ENCODE data around the gene CNTN3.

DNA sequence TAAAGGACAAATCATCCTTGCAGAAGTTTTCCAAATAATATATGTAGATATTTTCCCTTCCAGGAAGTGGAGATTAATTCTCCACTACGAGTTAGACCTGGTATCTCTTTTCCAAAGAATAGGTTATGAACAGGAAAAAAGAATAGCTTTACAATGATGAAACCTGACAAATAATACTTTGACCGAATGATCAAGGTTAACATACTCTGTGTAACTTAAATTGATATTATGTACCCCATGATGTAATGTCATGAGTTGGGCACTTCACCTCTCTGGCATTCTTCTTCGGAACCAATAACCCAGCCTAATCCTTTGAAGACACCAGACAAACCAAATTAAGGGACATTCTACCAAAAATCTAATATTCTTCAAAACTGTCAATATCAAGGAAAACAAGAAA is 48.7 kb upstream of the CNTN3 start:
- TF ChIP-seq, protein P1, sequence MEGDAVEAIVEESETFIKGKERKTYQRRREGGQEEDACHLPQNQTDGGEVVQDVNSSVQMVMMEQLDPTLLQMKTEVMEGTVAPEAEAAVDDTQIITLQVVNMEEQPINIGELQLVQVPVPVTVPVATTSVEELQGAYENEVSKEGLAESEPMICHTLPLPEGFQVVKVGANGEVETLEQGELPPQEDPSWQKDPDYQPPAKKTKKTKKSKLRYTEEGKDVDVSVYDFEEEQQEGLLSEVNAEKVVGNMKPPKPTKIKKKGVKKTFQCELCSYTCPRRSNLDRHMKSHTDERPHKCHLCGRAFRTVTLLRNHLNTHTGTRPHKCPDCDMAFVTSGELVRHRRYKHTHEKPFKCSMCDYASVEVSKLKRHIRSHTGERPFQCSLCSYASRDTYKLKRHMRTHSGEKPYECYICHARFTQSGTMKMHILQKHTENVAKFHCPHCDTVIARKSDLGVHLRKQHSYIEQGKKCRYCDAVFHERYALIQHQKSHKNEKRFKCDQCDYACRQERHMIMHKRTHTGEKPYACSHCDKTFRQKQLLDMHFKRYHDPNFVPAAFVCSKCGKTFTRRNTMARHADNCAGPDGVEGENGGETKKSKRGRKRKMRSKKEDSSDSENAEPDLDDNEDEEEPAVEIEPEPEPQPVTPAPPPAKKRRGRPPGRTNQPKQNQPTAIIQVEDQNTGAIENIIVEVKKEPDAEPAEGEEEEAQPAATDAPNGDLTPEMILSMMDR (optimal IDR thresholded peaks at IDR 0.05 in 1 of 3, IDR thresholded peaks at IDR 0.05 in 1 of 3, conservative IDR thresholded peaks at IDR 0.05 in 1 of 3; ENCODE audit: extremely low read depth in 1 of 3, insufficient read depth in 2 of 3, low read length in 3 of 3), result no peak
- TF ChIP-seq EZH2 (IDR thresholded peaks at IDR 0.05; ENCODE audit: low read length), result no peak

Data from keratinocyte (primary cell).